Osteoblast (primary cell): ENCODE measurements around the gene SLC7A9. TPM values are rescaled to one million over a fixed set of nuclear protein-coding genes. Genes with fewer than 3 reads are reported as not detected.
A peak's percentile ranks its signal among the peaks of the same experiment; 100 is the strongest.

Experiments used
- DNase-seq: peaks from one replicate; pipeline ENCODE4 v3.0.0; 2011; ENCODE audit warnings: low spot score, mixed read lengths; ENCODE audit not compliant: insufficient read length; ENCODE audit errors: missing footprints
- H2AFZ ChIP-seq: 2 replicates; pipeline ENCODE4 v1.6.0; 2011; ENCODE audit warnings: mild to moderate bottlenecking, low read length
- H3K27ac ChIP-seq: 2 replicates; pipeline ENCODE4 v1.5.1; 2011; ENCODE audit warnings: mild to moderate bottlenecking, low read depth, low read length, moderate library complexity
- H3K27me3 ChIP-seq: 2 replicates; pipeline ENCODE4 v1.6.0; 2012; ENCODE audit warnings: mild to moderate bottlenecking, control low read depth, inconsistent platforms, low read length, moderate library complexity; ENCODE audit not compliant: insufficient read depth
- H3K36me3 ChIP-seq: 2 replicates; pipeline ENCODE4 v1.5.1; 2011; ENCODE audit warnings: mild to moderate bottlenecking, low read length, control low read depth, moderate library complexity; ENCODE audit not compliant: insufficient read depth
- H3K4me1 ChIP-seq: 2 replicates; pipeline ENCODE4 v1.5.1; 2011; ENCODE audit warnings: mild to moderate bottlenecking, low read length, control low read depth, moderate library complexity; ENCODE audit not compliant: insufficient read depth
- H3K4me2 ChIP-seq: 2 replicates; pipeline ENCODE4 v1.6.0; 2011; ENCODE audit warnings: mild to moderate bottlenecking, low read length; ENCODE audit not compliant: insufficient read depth
- H3K4me3 ChIP-seq: fragments of 200-600 bp; sonication (generic); 3 replicates; pipeline ENCODE4 v1.5.1; 2012; ENCODE audit warnings: mild to moderate bottlenecking, low read length, inconsistent platforms; ENCODE audit not compliant: insufficient read depth
- H3K79me2 ChIP-seq: 2 replicates; pipeline ENCODE4 v1.6.0; 2012; ENCODE audit warnings: mild to moderate bottlenecking, low read length, control low read depth, inconsistent platforms; ENCODE audit not compliant: insufficient read depth
- H3K9me3 ChIP-seq: 2 replicates; pipeline ENCODE4 v1.5.1; 2011; ENCODE audit warnings: low read depth, low read length, control low read depth
- H4K20me1 ChIP-seq: 2 replicates; pipeline ENCODE4 v1.6.0; 2012; ENCODE audit warnings: mild to moderate bottlenecking, low read length, control low read depth; ENCODE audit not compliant: insufficient read depth
- total RNA-seq: library from RNA; depleted of rRNA; stranded (reverse); fragments of >200 nt; gene quantifications from 2 replicates; pipeline ENCODE4 v1.2.3, GENCODE V29; 2012
- TF ChIP-seq, protein P1 (sequence below): IDR thresholded peaks from 2 replicates; pipeline ENCODE4 v1.5.1; 2011; ENCODE audit warnings: mild to moderate bottlenecking, low read depth, low read length, moderate library complexity; ENCODE audit errors: extremely low read depth

Gene SLC7A9
- total RNA-seq, 1 donor = under 0.01 TPM

DNA sequence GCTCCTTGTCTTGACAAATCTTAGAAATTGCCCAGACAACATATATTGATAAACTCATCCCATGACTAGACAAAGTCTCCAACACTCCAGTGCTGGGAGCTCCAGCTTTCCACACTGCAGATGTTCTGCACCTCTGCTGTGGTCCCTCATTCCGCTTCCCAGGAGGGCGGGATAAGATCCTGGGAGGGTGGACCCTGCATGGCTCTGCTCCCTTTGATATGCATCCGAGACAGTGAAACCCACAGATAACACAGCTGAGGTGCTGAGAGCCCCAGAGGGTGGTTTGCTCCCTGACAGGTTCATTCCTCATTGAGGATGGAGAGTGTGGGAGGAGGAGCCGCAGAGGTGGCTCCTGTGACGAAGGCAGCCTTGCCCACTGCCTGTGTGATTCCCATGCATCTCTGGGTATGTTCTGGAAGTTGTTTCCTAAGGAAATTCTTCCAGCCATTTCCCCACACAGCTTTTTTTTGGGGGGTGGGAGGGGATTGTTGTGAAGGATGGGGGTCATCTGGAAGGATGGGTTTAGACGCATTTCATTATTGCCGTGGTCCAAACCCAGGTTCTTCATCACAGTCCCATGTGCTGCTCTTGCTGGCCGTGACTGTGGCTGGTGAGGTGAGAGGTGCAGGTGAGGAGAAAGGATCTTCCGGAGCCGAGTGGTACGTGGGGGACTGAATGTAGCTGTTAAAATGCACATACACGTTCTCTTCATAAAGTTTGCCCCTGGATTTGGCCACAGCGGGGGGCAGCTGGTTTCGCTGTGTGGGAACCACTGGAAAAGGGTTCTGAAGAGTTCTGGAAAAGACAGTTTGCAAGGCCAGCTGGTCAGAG lies 46.4 kb downstream of the SLC7A9 start:
- no peak overlapping the region for H3K4me2 ChIP-seq
- no peaks in the 10 kb centered on the region for H3K4me1 ChIP-seq
- no peak overlapping the region for H2AFZ ChIP-seq
- TF ChIP-seq, protein P1, sequence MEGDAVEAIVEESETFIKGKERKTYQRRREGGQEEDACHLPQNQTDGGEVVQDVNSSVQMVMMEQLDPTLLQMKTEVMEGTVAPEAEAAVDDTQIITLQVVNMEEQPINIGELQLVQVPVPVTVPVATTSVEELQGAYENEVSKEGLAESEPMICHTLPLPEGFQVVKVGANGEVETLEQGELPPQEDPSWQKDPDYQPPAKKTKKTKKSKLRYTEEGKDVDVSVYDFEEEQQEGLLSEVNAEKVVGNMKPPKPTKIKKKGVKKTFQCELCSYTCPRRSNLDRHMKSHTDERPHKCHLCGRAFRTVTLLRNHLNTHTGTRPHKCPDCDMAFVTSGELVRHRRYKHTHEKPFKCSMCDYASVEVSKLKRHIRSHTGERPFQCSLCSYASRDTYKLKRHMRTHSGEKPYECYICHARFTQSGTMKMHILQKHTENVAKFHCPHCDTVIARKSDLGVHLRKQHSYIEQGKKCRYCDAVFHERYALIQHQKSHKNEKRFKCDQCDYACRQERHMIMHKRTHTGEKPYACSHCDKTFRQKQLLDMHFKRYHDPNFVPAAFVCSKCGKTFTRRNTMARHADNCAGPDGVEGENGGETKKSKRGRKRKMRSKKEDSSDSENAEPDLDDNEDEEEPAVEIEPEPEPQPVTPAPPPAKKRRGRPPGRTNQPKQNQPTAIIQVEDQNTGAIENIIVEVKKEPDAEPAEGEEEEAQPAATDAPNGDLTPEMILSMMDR = no peak
- no peak overlapping the region for H3K4me3 ChIP-seq
- no peaks in the 10 kb centered on the region for H3K36me3 ChIP-seq
- no peaks in the 10 kb centered on the region for H3K79me2 ChIP-seq
- no peaks in the 10 kb centered on the region for H3K9me3 ChIP-seq
- peaks cover 9% of the 10 kb centered on the region for H3K27me3 ChIP-seq
- no peaks in the 10 kb centered on the region for H4K20me1 ChIP-seq
- peak; percentile 60 for DNase-seq
- no peak overlapping the region for H3K27ac ChIP-seq

DNA sequence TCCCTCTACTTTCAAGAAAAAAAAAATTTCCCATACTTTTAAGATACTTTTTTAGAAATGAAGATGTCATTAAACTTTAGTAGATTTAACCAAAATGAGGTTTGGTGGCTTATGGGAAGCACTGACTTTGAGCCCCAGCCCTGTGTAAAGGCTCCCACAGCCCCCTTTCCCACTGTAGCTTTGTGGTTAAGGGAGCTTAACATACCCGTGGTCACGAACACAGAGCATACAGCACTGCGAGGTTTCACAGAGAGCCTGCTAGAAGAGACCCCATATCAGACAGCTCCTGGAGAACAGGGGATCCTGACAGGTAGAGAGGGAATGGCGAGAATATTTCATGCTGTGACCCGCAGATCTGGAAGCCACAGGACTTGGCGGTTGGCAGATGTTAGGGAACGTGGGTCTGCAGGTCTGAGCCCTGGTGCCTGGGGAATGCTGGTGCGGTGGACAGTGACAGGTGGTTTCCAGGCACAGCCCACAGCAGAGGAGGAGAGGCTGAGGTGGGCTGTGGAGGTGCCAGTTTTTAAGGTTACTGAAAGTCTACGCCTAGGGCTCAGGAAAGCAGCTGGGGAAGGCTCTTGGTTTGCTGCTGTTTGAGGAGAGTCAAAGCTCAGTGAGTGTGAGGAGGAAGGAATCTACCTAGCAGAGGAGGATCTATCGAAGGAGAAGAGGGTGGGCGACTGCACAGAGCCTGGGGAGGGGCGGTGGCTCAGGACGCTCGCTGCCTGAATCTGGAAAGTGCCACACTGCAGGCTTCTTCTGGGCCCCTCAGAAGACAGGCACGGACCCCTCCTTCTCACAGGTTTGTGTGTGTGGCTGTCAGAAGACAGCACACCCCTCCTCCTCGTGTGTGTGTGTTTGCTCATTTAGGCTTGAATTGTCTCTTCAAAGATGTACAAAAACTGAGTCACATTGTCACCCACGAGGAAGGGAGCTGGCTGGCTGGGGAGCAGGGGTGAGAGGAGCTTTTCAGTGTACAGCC lies 49.9 kb downstream of the SLC7A9 start:
- Histone ChIP-seq H3K4me2 (no peak overlapping the region), H3K4me1 (no peaks in the 10 kb centered on the region), H2AFZ (no peak overlapping the region), H3K79me2 (no peaks in the 10 kb centered on the region), H3K27me3 (peaks cover 9% of the 10 kb centered on the region), H4K20me1 (no peaks in the 10 kb centered on the region), H3K4me3 (no peak overlapping the region), H3K9me3 (no peaks in the 10 kb centered on the region), H3K36me3 (no peaks in the 10 kb centered on the region), H3K27ac (no peak overlapping the region)
- DNase-seq = peak; percentile 29
- TF ChIP-seq, protein P1 = no peak

- H3K36me3 ChIP-seq = no peaks in the 10 kb centered on the region
- H3K4me2 ChIP-seq = no peak overlapping the region
- no peak overlapping the region for H2AFZ ChIP-seq
- peaks cover 9% of the 10 kb centered on the region for H3K27me3 ChIP-seq
- no peaks in the 10 kb centered on the region for H3K4me1 ChIP-seq
- H3K9me3 ChIP-seq = no peaks in the 10 kb centered on the region
- no peaks in the 10 kb centered on the region for H3K79me2 ChIP-seq
- no peak for DNase-seq
- no peak overlapping the region for H3K4me3 ChIP-seq
- H3K27ac ChIP-seq = no peak overlapping the region
- TF ChIP-seq, protein P1 = no peak
- no peaks in the 10 kb centered on the region for H4K20me1 ChIP-seq
These were observed 51.0 kb downstream of the SLC7A9 start for GRCh38 chr19:32818536-32818935.
